Lung (tissue), 12 donors: ENCODE measurements around the gene NOL12. TPM values are rescaled to one million over a fixed set of nuclear protein-coding genes. Genes with fewer than 3 reads are reported as not detected.

Experiments used
- ATAC-seq: fragments of 200-7000 bp; cut with Tn5 transposase; one replicate; pipeline ENCODE4 v1.9.1; 2020; ENCODE audit warnings: moderate number of reproducible peaks; ENCODE audit not compliant: insufficient read depth, low FRiP score
- DNase-seq, 3 donors: peaks; one replicate each; pipeline ENCODE4 v3.0.0-alpha.2; 2013 to 2017
- H3K27ac ChIP-seq, 2 donors: one replicate each; pipeline ENCODE4 v1.5.1; 2013; ENCODE audit warnings: mild to moderate bottlenecking in 2 of 2, moderate library complexity in 2 of 2, control low read depth in 1 of 2, inconsistent platforms in 1 of 2, low read depth in 1 of 2, low read length in 1 of 2
- H3K27me3 ChIP-seq, 3 donors: one replicate each; pipeline ENCODE4 v1.5.1; 2013; ENCODE audit warnings: low read length in 2 of 3; ENCODE audit not compliant: control insufficient read depth in 3 of 3, insufficient read depth in 3 of 3
- H3K36me3 ChIP-seq, 4 donors: one replicate each; pipeline ENCODE4 v1.5.1; 2013; ENCODE audit warnings: low read length in 4 of 4, mild to moderate bottlenecking in 1 of 4, moderate library complexity in 1 of 4; ENCODE audit not compliant: control insufficient read depth in 4 of 4, insufficient read depth in 4 of 4
- H3K4me1 ChIP-seq, 5 donors: one replicate each; pipeline ENCODE4 v1.5.1; 2013; ENCODE audit warnings: low read length in 5 of 5, mild to moderate bottlenecking in 2 of 5, moderate library complexity in 1 of 5; ENCODE audit not compliant: control insufficient read depth in 5 of 5, insufficient read depth in 5 of 5
- H3K4me3 ChIP-seq: one replicate; pipeline ENCODE4 v1.5.1; 2013; ENCODE audit warnings: mild to moderate bottlenecking, control low read depth, moderate library complexity
- H3K9ac ChIP-seq, 2 donors: one replicate each; pipeline ENCODE4 v1.5.1; 2013; ENCODE audit warnings: low read length in 2 of 2, control low read depth in 1 of 2; ENCODE audit not compliant: insufficient read depth in 1 of 2
- H3K9me3 ChIP-seq, 4 donors: one replicate each; pipeline ENCODE4 v1.5.1; 2013; ENCODE audit warnings: low read length in 3 of 4, mild to moderate bottlenecking in 1 of 4, moderate library complexity in 1 of 4; ENCODE audit not compliant: control insufficient read depth in 4 of 4, insufficient read depth in 3 of 4
- WGBS, 2 donors: extraction: QIAGEN DNeasy Blood & Tissue Kit; methylation state at CpG; one replicate each; pipeline ENCODE4 v1.1.7; 2013; 5-methylcytosine and 5-hydroxymethylcytosine counted together
- polyA plus RNA-seq, 2 donors: library from polyadenylated mRNA; stranded (reverse); fragments of 200-250 nt; gene quantifications; one replicate each; pipeline ENCODE4 v1.2.1, GENCODE V29; 2013
- total RNA-seq, 2 donors: library from RNA; depleted of rRNA in 1 of 2; stranded (reverse); fragments of >200 nt in 1 of 2; gene quantifications; one replicate each; pipeline ENCODE4 v1.2.1, GENCODE V29; 2014 to 2021
- TF ChIP-seq, protein P1 (sequence below): IDR thresholded peaks from 2 replicates; pipeline ENCODE4 v1.5.1; 2012; ENCODE audit warnings: mild to moderate bottlenecking; ENCODE audit errors: control extremely low read depth, extremely low read depth
- donor health status: control.
- donor health status: control.
- donor health status: Bipolar disorder and iron deficiency.
- donor health status: healthy.
- donor health status: DM: yes; HTN: yes; CAD: no.

Gene NOL12
- total and polyA plus RNA-seq, 4 donors, result 14.5 to 37.0 (median 29.5) TPM

DNA sequence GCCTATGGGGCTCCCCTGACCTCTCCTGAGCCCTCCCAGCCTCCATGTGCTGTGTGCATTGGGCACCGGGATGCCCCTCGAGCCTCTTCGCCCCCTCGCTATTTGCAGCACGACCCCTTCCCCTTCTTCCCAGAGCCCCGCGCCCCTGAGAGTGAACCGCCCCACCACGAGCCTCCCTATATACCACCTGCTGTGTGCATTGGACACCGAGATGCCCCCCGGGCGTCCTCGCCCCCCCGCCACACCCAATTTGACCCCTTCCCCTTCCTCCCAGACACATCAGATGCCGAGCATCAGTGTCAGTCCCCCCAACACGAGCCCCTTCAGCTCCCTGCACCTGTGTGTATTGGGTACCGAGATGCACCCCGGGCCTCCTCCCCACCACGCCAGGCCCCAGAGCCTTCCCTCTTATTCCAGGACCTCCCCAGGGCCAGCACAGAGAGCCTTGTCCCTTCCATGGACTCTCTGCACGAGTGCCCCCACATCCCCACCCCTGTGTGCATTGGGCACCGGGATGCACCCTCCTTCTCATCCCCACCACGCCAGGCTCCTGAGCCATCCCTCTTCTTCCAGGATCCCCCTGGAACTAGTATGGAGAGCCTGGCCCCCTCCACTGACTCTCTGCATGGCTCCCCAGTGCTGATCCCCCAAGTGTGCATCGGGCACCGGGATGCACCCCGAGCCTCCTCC, 39.6 kb downstream of the NOL12 start:
- H3K27me3 ChIP-seq, result no peaks in the 10 kb centered on the region
- no peaks in the 10 kb centered on the region for H3K9me3 ChIP-seq
- H3K4me1 ChIP-seq, result peaks cover 0 to 13% (median 2%) of the 10 kb centered on the region in 5 donors
- H3K4me3 ChIP-seq, result no peak overlapping the region
- WGBS, 2 donors, result 94 to 95% methylated on average over 25 of the region's 25 CpGs
- no peak overlapping the region for H3K9ac ChIP-seq
- TF ChIP-seq, protein P1, sequence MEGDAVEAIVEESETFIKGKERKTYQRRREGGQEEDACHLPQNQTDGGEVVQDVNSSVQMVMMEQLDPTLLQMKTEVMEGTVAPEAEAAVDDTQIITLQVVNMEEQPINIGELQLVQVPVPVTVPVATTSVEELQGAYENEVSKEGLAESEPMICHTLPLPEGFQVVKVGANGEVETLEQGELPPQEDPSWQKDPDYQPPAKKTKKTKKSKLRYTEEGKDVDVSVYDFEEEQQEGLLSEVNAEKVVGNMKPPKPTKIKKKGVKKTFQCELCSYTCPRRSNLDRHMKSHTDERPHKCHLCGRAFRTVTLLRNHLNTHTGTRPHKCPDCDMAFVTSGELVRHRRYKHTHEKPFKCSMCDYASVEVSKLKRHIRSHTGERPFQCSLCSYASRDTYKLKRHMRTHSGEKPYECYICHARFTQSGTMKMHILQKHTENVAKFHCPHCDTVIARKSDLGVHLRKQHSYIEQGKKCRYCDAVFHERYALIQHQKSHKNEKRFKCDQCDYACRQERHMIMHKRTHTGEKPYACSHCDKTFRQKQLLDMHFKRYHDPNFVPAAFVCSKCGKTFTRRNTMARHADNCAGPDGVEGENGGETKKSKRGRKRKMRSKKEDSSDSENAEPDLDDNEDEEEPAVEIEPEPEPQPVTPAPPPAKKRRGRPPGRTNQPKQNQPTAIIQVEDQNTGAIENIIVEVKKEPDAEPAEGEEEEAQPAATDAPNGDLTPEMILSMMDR, result no peak
- peaks cover 0 to 4% (median 0%) of the 10 kb centered on the region in 4 donors for H3K36me3 ChIP-seq
- no peak for DNase-seq
- H3K27ac ChIP-seq, result no peak overlapping the region
- no peak for ATAC-seq

DNA sequence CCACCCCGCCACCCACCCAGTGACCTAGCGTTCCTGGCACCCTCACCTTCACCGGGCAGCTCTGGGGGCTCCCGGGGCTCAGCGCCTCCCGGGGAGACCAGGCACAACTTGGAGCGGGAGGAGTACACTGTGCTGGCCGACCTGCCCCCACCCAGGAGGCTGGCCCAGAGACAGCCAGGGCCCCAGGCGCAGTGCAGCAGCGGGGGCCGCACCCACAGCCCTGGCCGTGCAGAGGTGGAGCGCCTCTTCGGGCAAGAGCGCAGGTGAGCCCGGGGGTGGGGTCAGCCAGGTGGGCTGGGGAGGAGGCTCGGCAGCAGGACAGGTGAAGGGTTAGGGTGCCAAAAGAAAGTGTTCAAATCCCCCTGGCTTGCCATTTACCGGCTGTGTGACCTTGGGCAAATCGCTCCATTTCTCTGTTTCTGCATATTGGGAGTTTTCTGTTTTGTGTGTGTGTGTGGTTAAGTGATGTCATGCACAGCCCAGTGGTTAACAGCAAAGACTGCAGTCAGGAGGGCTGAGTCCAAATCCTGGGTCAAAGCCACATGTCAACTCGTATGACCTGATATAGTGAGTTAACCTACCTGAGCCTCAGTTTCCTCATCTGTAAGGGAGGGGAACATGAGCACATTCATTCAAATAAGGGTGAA, 40.2 kb downstream of the NOL12 start:
- peaks cover 0 to 4% (median 0%) of the 10 kb centered on the region in 4 donors for H3K36me3 ChIP-seq
- no peak for DNase-seq
- H3K9me3 ChIP-seq, result no peaks in the 10 kb centered on the region
- H3K4me1 ChIP-seq, result peaks cover 0 to 13% (median 2%) of the 10 kb centered on the region in 5 donors
- H3K27me3 ChIP-seq, result no peaks in the 10 kb centered on the region
- H3K9ac ChIP-seq, result no peak overlapping the region
- H3K27ac ChIP-seq, result no peak overlapping the region
- TF ChIP-seq, protein P1, result no peak
- 90 to 95% methylated on average over 20 of the region's 20 CpGs for WGBS, 2 donors
- no peak for ATAC-seq
- H3K4me3 ChIP-seq, result no peak overlapping the region

DNA sequence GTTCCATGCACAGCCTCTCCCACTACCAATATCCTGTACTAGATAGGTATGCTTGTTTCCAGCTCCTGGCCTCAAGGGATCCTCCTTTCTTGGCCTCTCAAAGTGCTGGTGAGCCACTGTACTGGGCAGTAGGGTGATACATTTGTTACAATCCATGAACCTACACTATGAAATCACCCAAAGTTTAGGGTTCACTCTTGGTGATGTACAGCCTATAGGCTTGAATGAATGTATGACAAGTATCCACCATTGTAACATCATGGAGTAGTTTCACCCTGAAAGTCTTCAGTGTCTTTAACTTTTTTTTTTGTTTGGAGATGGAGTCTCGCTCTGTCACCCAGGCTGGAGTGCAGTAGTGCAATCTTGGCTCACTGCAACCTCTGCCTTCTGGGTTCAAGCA, 42.5 kb downstream of the NOL12 start:
- DNase-seq (no peak), ATAC-seq (no peak)
- TF ChIP-seq, protein P1, result no peak
- H3K9ac ChIP-seq, result peak overlapping the region in 1 of 2 donors; percentile 40
- H3K27ac ChIP-seq, result peak overlapping the region in 1 of 2 donors; percentile 69
- H3K4me1 ChIP-seq, result peaks cover 0 to 13% (median 2%) of the 10 kb centered on the region in 5 donors
- no peaks in the 10 kb centered on the region for H3K27me3 ChIP-seq
- no peaks in the 10 kb centered on the region for H3K9me3 ChIP-seq
- WGBS, 2 donors, result 95 to 97% methylated on average over 1 of the region's 1 CpG
- no peak overlapping the region for H3K4me3 ChIP-seq
- H3K36me3 ChIP-seq, result no peaks in the 10 kb centered on the region
